22Rv1 (cell line): Measurements from ENCODE around the gene RSPH10B2.
"Not testable (repeated sequence)": the region's sequence is repeated elsewhere in the genome, so short reads cannot be mapped to it uniquely, and the experiment has no call there.

Source experiments
- ZFX ChIP-seq: fragments of 450-650 bp; IDR thresholded peaks from 2 replicates; pipeline ENCODE4 v1.6.1; 2017; ENCODE audit warnings: antibody characterized with exemption, borderline replicate concordance
- TF ChIP-seq, protein P1 (sequence below): fragments of 450-650 bp; IDR thresholded peaks from 2 replicates; pipeline ENCODE4 v1.5.1; 2017; ENCODE audit warnings: mild to moderate bottlenecking

DNA sequence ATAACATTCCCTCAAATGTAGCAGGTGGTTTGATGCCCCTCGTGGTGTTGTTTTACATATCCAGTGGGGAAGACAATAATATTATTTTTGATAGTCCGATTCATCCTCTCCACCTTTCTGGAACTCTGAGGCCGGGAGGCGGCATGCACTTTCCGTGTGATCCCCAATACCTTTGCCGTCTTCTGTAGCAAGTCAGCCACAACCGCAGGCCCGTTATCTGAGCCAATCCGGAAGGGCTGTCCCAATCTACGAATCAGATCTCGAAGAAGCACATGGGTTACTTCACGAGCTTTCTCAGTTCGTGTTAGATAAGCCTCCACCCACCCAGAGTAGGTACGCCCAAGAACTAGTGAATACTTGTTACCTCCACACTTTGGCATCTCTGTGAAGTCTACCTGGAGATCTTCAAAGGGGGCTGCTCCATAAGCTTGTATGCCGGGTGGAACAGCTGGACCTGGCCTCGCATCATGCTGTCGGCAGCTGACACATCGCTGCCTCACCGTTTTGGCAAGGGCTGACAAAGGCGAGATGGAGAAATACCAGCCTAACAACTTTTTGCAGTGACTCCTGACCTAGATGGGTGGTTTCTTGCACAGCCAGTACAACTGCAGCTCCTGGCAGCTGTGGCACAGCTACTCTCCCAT is 88.5 kb downstream of the RSPH10B2 start:
- TF ChIP-seq, protein P1, sequence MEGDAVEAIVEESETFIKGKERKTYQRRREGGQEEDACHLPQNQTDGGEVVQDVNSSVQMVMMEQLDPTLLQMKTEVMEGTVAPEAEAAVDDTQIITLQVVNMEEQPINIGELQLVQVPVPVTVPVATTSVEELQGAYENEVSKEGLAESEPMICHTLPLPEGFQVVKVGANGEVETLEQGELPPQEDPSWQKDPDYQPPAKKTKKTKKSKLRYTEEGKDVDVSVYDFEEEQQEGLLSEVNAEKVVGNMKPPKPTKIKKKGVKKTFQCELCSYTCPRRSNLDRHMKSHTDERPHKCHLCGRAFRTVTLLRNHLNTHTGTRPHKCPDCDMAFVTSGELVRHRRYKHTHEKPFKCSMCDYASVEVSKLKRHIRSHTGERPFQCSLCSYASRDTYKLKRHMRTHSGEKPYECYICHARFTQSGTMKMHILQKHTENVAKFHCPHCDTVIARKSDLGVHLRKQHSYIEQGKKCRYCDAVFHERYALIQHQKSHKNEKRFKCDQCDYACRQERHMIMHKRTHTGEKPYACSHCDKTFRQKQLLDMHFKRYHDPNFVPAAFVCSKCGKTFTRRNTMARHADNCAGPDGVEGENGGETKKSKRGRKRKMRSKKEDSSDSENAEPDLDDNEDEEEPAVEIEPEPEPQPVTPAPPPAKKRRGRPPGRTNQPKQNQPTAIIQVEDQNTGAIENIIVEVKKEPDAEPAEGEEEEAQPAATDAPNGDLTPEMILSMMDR: not testable (repeated sequence)
- TF ChIP-seq ZFX: not testable (repeated sequence)
